GM21723 (cell line): ENCODE data around the gene GAGE12F.
"Not testable (repeated sequence)": the region's sequence is repeated elsewhere in the genome, so short reads cannot be mapped to it uniquely, and the experiment has no call there.

Experiments
- ATAC-seq: cut with Tn5 transposase; IDR thresholded peaks from one replicate; pipeline ENCODE4 v1.9.1; 2021; ENCODE audit warnings: mild to moderate bottlenecking, moderate library complexity; ENCODE audit not compliant: unreplicated experiment

The GAGE12F gene, protein sequence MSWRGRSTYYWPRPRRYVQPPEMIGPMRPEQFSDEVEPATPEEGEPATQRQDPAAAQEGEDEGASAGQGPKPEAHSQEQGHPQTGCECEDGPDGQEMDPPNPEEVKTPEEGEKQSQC

DNA sequence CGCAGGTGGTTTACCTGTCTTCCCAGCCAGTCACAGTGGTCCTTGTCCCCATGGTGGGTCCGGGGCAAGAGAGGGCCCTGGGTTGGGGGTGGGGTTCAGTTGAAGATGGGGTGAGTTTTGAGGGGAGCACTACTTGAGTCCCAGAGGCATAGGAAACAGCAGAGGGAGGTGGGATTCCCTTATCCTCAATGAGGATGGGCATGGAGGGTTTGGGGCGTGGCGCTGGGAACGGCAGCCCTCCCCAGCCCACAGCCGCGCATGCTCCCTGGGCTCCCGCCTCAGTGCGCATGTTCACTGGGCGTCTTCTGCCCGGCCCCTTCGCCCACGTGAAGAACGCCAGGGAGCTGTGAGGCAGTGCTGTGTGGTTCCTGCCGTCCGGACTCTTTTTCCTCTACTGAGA, at the start of gene GAGE12F:
Gene GAGE12F (plus strand): TSS at position 301 of the 400 bp plus-strand sequence. CDS start 1,155 bp downstream, outside the sequence.
- ATAC-seq, result not testable (repeated sequence)

DNA sequence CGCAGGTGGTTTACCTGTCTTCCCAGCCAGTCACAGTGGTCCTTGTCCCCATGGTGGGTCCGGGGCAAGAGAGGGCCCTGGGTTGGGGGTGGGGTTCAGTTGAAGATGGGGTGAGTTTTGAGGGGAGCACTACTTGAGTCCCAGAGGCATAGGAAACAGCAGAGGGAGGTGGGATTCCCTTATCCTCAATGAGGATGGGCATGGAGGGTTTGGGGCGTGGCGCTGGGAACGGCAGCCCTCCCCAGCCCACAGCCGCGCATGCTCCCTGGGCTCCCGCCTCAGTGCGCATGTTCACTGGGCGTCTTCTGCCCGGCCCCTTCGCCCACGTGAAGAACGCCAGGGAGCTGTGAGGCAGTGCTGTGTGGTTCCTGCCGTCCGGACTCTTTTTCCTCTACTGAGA, 28.8 kb upstream of the GAGE12F start, which contains the start of gene GAGE12C:
Gene GAGE12C (plus strand): TSS at position 301 of the 400 bp plus-strand sequence. CDS start 1,155 bp downstream, outside the sequence.
- ATAC-seq, result not testable (repeated sequence)

DNA sequence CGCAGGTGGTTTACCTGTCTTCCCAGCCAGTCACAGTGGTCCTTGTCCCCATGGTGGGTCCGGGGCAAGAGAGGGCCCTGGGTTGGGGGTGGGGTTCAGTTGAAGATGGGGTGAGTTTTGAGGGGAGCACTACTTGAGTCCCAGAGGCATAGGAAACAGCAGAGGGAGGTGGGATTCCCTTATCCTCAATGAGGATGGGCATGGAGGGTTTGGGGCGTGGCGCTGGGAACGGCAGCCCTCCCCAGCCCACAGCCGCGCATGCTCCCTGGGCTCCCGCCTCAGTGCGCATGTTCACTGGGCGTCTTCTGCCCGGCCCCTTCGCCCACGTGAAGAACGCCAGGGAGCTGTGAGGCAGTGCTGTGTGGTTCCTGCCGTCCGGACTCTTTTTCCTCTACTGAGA, 19.2 kb upstream of the GAGE12F start, which contains the start of gene GAGE12D:
Gene GAGE12D (plus strand): TSS at position 301 of the 400 bp plus-strand sequence. CDS start 1,155 bp downstream, outside the sequence.
- not testable (repeated sequence) for ATAC-seq

DNA sequence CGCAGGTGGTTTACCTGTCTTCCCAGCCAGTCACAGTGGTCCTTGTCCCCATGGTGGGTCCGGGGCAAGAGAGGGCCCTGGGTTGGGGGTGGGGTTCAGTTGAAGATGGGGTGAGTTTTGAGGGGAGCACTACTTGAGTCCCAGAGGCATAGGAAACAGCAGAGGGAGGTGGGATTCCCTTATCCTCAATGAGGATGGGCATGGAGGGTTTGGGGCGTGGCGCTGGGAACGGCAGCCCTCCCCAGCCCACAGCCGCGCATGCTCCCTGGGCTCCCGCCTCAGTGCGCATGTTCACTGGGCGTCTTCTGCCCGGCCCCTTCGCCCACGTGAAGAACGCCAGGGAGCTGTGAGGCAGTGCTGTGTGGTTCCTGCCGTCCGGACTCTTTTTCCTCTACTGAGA, 9.7 kb upstream of the GAGE12F start, which contains the start of gene GAGE12E:
Gene GAGE12E (plus strand): TSS at position 301 of the 400 bp plus-strand sequence. CDS start 1,155 bp downstream, outside the sequence.
- not testable (repeated sequence) for ATAC-seq

DNA sequence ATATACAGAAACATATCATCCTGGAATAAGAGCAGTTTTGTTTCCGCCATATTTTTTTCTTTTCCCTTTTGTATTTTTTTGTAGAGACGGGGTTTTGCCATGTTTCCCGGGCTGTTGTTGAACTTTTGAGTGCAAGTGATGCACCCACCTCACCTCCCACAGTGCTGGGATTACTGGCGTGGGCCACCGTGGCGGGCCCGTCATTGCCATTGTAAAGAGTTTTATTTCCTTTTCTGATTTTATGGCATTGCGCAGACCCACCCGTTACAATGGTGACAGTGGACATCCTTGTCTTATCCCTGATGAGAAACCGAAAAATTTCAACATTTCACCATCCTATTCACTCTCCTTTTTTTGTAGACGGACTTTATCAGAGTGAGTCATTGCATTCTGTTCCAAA, 8.1 kb downstream of the GAGE12F start:
- ATAC-seq, result not testable (repeated sequence)

DNA sequence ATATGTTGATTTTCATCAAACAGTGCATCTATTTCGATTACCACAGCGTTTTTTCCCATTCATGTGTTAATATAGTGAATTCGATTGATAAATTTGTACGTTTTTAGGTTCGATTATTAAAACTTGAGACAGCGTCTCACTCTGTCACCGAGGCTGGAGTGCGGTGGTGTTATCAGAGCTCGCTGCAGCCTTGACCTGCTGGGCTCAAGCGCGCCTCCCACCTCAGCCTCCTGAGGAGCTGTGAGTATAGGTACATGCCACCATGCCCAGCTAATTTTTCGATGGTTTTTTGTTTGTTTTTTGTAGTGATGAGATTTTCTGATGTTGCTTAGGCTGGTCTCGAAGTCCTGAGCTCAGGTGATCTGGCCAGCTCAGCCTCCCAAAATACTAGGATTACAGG, 8.5 kb downstream of the GAGE12F start:
- not testable (repeated sequence) for ATAC-seq

DNA sequence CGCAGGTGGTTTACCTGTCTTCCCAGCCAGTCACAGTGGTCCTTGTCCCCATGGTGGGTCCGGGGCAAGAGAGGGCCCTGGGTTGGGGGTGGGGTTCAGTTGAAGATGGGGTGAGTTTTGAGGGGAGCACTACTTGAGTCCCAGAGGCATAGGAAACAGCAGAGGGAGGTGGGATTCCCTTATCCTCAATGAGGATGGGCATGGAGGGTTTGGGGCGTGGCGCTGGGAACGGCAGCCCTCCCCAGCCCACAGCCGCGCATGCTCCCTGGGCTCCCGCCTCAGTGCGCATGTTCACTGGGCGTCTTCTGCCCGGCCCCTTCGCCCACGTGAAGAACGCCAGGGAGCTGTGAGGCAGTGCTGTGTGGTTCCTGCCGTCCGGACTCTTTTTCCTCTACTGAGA, 9.5 kb downstream of the GAGE12F start, which contains the start of gene GAGE12G:
Gene GAGE12G (plus strand): TSS at position 301 of the 400 bp plus-strand sequence. CDS start 1,155 bp downstream, outside the sequence.
- ATAC-seq, result not testable (repeated sequence)

DNA sequence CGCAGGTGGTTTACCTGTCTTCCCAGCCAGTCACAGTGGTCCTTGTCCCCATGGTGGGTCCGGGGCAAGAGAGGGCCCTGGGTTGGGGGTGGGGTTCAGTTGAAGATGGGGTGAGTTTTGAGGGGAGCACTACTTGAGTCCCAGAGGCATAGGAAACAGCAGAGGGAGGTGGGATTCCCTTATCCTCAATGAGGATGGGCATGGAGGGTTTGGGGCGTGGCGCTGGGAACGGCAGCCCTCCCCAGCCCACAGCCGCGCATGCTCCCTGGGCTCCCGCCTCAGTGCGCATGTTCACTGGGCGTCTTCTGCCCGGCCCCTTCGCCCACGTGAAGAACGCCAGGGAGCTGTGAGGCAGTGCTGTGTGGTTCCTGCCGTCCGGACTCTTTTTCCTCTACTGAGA, 19.0 kb downstream of the GAGE12F start, which contains the start of gene GAGE12H:
Gene GAGE12H (plus strand): TSS at position 301 of the 400 bp plus-strand sequence. CDS start 1,155 bp downstream, outside the sequence.
- not testable (repeated sequence) for ATAC-seq

DNA sequence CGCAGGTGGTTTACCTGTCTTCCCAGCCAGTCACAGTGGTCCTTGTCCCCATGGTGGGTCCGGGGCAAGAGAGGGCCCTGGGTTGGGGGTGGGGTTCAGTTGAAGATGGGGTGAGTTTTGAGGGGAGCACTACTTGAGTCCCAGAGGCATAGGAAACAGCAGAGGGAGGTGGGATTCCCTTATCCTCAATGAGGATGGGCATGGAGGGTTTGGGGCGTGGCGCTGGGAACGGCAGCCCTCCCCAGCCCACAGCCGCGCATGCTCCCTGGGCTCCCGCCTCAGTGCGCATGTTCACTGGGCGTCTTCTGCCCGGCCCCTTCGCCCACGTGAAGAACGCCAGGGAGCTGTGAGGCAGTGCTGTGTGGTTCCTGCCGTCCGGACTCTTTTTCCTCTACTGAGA, 28.6 kb downstream of the GAGE12F start, which contains the start of gene GAGE2A:
Gene GAGE2A (plus strand): TSS at position 301 of the 400 bp plus-strand sequence. CDS start 1,155 bp downstream, outside the sequence.
- not testable (repeated sequence) for ATAC-seq

DNA sequence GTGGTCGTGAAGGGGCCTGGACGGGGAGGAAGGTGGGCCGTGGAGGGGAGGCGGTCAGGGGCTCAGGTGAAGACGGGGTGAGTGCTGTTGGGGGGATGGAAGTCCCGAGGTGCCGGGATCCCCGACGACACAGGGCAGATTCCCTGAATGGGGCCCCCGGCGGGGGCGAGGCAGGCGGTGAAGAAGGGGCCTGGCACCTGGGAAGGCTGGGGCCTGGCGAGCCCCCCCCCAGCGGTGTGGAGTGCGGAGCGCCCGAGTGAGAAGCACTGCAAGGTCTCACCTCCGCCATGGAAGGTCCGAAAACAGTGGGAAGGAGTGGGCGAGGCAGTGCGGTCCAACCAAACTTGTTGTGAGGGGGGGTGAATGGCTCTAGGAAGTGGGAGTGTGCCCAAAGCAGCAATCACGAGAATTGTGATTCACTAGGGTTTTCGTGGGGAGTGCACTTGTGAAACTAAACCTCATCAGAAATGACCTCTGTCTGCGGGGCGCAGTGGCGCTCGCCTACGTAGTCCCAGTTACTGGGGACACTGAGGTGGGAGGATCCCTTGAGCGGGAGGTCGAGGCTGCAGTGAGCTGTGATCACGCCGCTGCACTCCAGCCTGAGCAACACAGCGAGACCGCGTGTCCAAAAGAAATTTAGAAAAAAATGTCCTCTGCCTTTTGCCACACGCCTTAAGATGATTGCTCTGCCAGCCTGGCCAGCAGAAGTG, 29.3 kb downstream of the GAGE12F start:
- not testable (repeated sequence) for ATAC-seq

DNA sequence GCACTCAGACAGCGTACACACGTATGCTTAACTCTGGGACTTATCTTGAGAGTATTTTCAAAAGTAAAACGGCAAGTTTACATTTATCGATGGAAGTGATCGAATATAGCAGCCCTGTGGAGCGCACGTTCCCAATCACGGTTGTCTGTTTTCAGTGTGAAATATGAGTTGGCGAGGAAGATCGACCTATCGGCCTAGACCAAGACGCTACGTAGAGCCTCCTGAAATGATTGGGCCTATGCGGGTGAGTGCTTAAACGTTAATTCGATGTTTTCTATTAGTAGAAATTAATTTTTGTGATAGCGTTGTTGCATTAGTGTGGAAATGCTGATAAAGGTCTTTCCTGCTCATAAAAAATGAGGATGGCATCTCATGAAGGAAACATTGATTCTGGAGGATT, 29.8 kb downstream of the GAGE12F start:
- ATAC-seq, result not testable (repeated sequence)

DNA sequence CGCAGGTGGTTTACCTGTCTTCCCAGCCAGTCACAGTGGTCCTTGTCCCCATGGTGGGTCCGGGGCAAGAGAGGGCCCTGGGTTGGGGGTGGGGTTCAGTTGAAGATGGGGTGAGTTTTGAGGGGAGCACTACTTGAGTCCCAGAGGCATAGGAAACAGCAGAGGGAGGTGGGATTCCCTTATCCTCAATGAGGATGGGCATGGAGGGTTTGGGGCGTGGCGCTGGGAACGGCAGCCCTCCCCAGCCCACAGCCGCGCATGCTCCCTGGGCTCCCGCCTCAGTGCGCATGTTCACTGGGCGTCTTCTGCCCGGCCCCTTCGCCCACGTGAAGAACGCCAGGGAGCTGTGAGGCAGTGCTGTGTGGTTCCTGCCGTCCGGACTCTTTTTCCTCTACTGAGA, 38.1 kb downstream of the GAGE12F start, which contains the start of gene GAGE1:
Gene GAGE1 (plus strand): TSS at position 301 of the 400 bp plus-strand sequence. CDS start 1,155 bp downstream, outside the sequence.
- not testable (repeated sequence) for ATAC-seq

DNA sequence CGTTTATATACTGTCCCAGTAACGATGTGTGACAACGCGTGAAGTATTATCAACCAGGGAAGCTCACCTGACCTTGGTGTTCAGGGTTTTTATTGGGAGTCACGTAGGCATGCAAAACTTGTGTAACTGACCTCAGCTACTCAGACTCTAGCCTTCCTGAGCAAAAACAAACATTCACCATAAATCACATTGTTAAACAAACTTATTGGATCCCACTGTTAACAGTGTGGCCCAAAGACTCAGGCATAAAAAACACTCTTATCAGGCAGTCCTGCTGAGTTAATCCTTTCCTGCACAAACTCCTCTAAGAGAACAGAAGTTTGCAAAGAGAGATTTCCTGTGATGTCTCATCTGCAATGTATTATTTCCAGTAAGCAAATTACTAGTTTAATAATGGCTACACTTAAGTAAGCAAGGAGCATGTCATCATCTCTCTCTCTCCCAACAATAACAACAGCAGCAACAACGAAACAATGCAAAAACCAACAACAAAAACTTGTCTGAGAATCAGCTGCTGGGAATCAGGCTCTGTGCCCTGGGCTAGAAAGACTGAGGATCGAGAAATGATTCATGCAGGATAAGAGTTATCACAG, 50.2 kb downstream of the GAGE12F start:
- ATAC-seq, result no peak
